ENCODE measurements around the gene SEC24A. TPM values are rescaled to one million over a fixed set of nuclear protein-coding genes. Genes with fewer than 3 reads are reported as not detected.
"Not testable (repeated sequence)": the region's sequence is repeated elsewhere in the genome, so short reads cannot be mapped to it uniquely, and the experiment has no call there.

The SEC24A gene
- 18.6 TPM for polyA plus RNA-seq (2013, experiment 1 of 2)
- 16.3 TPM for polyA plus RNA-seq (2013, experiment 2 of 2)

DNA sequence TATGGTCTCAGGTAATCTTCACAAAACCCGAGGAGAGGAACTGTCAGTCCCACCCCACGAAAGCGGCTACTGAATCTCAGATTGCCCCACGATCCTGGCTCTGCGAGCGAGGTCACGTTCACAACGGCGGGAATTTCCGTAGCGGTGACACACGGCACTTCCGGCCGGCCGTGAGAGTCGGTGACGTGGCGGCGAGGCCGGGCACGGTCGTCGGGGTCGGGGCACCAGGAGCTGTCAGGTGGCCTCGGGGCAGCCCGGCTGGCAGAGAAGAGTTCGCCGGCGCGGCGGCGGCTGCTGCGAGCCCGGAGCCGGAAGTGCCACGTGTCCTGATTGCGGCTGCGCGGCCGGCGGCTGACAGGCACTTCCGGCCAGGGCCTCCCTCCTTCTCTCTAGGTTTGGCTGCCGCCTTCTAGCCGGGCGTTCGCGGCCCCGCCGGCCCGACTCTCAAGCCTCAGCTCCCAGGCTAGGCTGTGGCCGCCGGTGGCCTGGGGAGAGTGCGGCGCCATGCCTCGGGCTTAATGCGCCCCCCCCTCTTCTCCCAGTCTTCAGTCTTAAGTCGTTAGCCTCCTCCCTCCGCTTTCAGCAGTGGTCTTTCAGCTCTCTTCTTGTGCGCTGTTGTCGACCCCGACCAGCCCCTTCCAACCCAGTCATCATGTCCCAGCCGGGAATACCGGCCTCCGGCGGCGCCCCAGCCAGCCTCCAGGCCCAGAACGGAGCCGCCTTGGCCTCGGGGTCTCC, at the start of gene SEC24A:
TSS of gene SEC24A (plus strand) at position 361 of the 738 bp plus-strand sequence. CDS start at position 653, 292 bp downstream.
- peak within 1 kb of the TSS; percentile 87 for H3K27ac ChIP-seq (ENCODE audit: low read depth, low read length)
- peaks cover 9% of the 10 kb centered on the region; the same call in 1 of the 2 replicates for H3K4me1 ChIP-seq (ENCODE audit: insufficient read depth, low read length)
- no peaks in the 10 kb centered on the region for H3K36me3 ChIP-seq (ENCODE audit: insufficient read depth, low read length)
- no peaks in the 10 kb centered on the region for H3K9me3 ChIP-seq (ENCODE audit: insufficient read depth, low read depth, low read length)
- H3K9ac ChIP-seq (ENCODE audit: low read depth, low read length) = peak within 1 kb of the TSS; percentile 85
- under 1% methylated on average over 69 of the region's 69 CpGs for WGBS
- peak within 1 kb of the TSS; percentile 67 for H3K4me3 ChIP-seq (ENCODE audit: low read length)
- H3K27me3 ChIP-seq (ENCODE audit: insufficient read depth, low read length) = no peaks in the 10 kb centered on the region

DNA sequence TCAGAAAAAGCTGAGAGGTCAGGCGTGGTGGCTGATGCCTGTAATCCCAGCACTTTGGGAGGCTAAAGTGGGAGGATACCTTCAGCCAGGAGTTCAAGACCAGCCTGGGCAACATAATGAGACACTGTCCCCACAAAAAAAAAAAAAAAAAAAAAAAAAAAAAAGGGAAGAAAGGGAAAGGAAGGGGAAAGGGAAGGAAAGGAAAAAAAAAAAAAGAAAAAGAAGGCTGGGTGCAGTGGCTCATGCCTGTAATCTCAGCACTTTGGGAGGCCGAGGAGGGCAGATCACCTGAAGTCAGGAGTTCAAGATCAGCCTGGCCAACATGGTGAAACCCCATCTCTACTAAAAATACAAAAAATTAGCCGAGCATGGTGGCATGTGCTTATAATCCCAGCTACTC, 48.8 kb upstream of the SEC24A start:
- not testable (repeated sequence) for H3K4me1 ChIP-seq (ENCODE audit: insufficient read depth, low read length); H3K27me3 ChIP-seq (ENCODE audit: insufficient read depth, low read length); H3K27ac ChIP-seq (ENCODE audit: low read depth, low read length); H3K4me3 ChIP-seq (ENCODE audit: low read length); H3K9ac ChIP-seq (ENCODE audit: low read depth, low read length); H3K9me3 ChIP-seq (ENCODE audit: insufficient read depth, low read depth, low read length)
- peaks cover 12% of the 10 kb centered on the region for H3K36me3 ChIP-seq (ENCODE audit: insufficient read depth, low read length)
- 96% methylated on average over 3 of the region's 3 CpGs for WGBS

- Histone ChIP-seq H3K9ac (ENCODE audit: low read depth, low read length) (no peak overlapping the region), H3K9me3 (ENCODE audit: insufficient read depth, low read depth, low read length) (no peaks in the 10 kb centered on the region), H3K4me1 (ENCODE audit: insufficient read depth, low read length) (0 out of 2 replicates have a peak, but pooled peaks cover 4% of the 10 kb centered on the region), H3K27ac (ENCODE audit: low read depth, low read length) (no peak overlapping the region), H3K27me3 (ENCODE audit: insufficient read depth, low read length) (no peaks in the 10 kb centered on the region), H3K4me3 (ENCODE audit: low read length) (no peak overlapping the region), H3K36me3 (ENCODE audit: insufficient read depth, low read length) (peaks cover 20% of the 10 kb centered on the region)
- WGBS = 96% methylated on average over 2 of the region's 3 CpGs
Observed at GRCh38 chr5:134600600-134600999, 48.0 kb upstream of the SEC24A start.

DNA sequence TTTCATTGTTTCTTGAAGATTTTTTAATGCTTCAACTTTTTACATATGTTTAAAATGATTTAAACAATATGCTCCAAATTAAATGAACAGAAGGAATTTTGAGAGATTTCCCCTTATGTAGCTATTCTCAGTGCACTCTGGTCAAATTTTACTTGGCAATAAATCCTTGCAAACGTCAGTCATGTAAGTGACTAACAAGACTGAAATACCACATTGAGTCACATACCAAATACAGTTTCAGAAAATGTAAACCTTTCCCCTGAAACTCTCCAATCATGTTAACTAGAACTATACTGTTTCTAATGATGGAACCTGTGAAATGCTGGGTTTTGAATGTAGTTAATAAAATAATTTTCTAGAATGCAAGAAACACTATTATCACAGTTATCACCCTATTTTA, 45.5 kb upstream of the SEC24A start:
- Histone ChIP-seq H3K4me3 (ENCODE audit: low read length) (no peak overlapping the region), H3K4me1 (ENCODE audit: insufficient read depth, low read length) (0 out of 2 replicates have a peak, but pooled peaks cover 1% of the 10 kb centered on the region), H3K27ac (ENCODE audit: low read depth, low read length) (no peak overlapping the region), H3K36me3 (ENCODE audit: insufficient read depth, low read length) (peaks cover 41% of the 10 kb centered on the region), H3K9me3 (ENCODE audit: insufficient read depth, low read depth, low read length) (no peaks in the 10 kb centered on the region), H3K27me3 (ENCODE audit: insufficient read depth, low read length) (no peaks in the 10 kb centered on the region), H3K9ac (ENCODE audit: low read depth, low read length) (no peak overlapping the region)
- 86% methylated on average over 1 of the region's 1 CpG for WGBS

DNA sequence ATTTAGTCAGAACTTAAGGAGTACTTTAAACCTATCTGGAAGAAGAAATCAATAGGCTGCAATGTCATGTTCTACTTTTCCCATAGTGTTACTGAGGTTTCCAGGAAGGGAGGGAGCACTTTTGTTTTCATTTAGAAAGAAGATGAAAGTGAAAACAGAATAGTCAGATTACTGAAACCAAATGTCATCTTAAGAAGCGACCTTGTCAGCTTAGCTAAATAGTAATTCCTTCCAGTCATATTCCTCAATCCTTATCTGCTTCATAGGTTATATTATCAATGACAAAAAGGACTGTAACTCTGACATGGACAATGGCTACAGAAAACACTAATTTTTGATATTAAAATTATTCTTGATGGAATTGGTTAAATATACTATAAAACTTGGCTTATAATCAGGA, 43.7 kb upstream of the SEC24A start:
- Histone ChIP-seq H3K27ac (ENCODE audit: low read depth, low read length) (no peak overlapping the region), H3K9ac (ENCODE audit: low read depth, low read length) (no peak overlapping the region), H3K36me3 (ENCODE audit: insufficient read depth, low read length) (peaks cover 59% of the 10 kb centered on the region), H3K4me3 (ENCODE audit: low read length) (no peak overlapping the region), H3K27me3 (ENCODE audit: insufficient read depth, low read length) (no peaks in the 10 kb centered on the region), H3K9me3 (ENCODE audit: insufficient read depth, low read depth, low read length) (no peaks in the 10 kb centered on the region), H3K4me1 (ENCODE audit: insufficient read depth, low read length) (no peaks in the 10 kb centered on the region)
- WGBS = 92% methylated on average over 1 of the region's 1 CpG

GRCh38 chr5:134606726-134607125, 41.9 kb upstream of the SEC24A start:
- H3K27me3 ChIP-seq (ENCODE audit: insufficient read depth, low read length) = no peaks in the 10 kb centered on the region
- H3K4me1 ChIP-seq (ENCODE audit: insufficient read depth, low read length) = no peaks in the 10 kb centered on the region
- WGBS = 93% methylated on average over 3 of the region's 5 CpGs
- no peak overlapping the region for H3K9ac ChIP-seq (ENCODE audit: low read depth, low read length)
- no peak overlapping the region for H3K27ac ChIP-seq (ENCODE audit: low read depth, low read length)
- peaks cover 71% of the 10 kb centered on the region for H3K36me3 ChIP-seq (ENCODE audit: insufficient read depth, low read length)
- H3K4me3 ChIP-seq (ENCODE audit: low read length) = no peak overlapping the region
- H3K9me3 ChIP-seq (ENCODE audit: insufficient read depth, low read depth, low read length) = no peaks in the 10 kb centered on the region

GRCh38 chr5:134608555-134608954, 40.0 kb upstream of the SEC24A start:
- H3K9ac ChIP-seq (ENCODE audit: low read depth, low read length) = no peak overlapping the region
- peaks cover 82% of the 10 kb centered on the region for H3K36me3 ChIP-seq (ENCODE audit: insufficient read depth, low read length)
- no peaks in the 10 kb centered on the region for H3K27me3 ChIP-seq (ENCODE audit: insufficient read depth, low read length)
- H3K4me3 ChIP-seq (ENCODE audit: low read length) = no peak overlapping the region
- H3K9me3 ChIP-seq (ENCODE audit: insufficient read depth, low read depth, low read length) = no peaks in the 10 kb centered on the region
- 91% methylated on average over 3 of the region's 3 CpGs for WGBS
- H3K4me1 ChIP-seq (ENCODE audit: insufficient read depth, low read length) = no peaks in the 10 kb centered on the region
- no peak overlapping the region for H3K27ac ChIP-seq (ENCODE audit: low read depth, low read length)

DNA sequence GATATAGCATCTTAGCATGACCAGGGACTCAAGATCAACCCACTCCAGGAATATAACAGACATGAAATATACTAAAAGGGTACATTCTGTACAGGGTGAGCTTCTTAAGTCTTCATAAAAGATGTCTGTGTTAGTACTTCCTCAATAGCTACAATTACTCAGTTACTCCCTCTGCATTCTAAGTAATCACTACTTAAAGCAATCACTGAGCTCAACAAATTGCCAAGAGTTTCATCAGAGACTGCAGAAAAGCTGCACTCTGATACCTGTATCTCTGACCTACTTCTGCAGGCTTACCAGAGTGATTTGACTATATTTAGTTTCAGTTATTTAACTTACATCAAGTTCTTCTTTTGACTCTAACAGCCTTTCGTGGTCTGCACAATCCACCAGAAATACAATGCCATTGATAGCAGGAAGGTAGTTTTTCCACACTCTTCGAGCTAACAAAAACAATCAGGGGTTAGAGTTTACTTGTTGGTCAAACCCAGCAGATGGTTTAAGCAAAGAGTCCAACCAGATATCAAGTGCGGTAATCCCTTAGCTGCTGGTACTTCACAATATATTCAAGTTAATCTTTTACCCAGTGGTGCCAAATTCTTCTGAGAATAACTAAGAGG, 39.2 kb upstream of the SEC24A start:
- Histone ChIP-seq H3K9ac (ENCODE audit: low read depth, low read length) (no peak overlapping the region), H3K36me3 (ENCODE audit: insufficient read depth, low read length) (peaks cover 77% of the 10 kb centered on the region), H3K4me3 (ENCODE audit: low read length) (no peak overlapping the region), H3K4me1 (ENCODE audit: insufficient read depth, low read length) (no peaks in the 10 kb centered on the region), H3K27me3 (ENCODE audit: insufficient read depth, low read length) (no peaks in the 10 kb centered on the region), H3K27ac (ENCODE audit: low read depth, low read length) (no peak overlapping the region), H3K9me3 (ENCODE audit: insufficient read depth, low read depth, low read length) (no peaks in the 10 kb centered on the region)
- 89% methylated on average over 3 of the region's 3 CpGs for whole genome bisulfite sequencing

DNA sequence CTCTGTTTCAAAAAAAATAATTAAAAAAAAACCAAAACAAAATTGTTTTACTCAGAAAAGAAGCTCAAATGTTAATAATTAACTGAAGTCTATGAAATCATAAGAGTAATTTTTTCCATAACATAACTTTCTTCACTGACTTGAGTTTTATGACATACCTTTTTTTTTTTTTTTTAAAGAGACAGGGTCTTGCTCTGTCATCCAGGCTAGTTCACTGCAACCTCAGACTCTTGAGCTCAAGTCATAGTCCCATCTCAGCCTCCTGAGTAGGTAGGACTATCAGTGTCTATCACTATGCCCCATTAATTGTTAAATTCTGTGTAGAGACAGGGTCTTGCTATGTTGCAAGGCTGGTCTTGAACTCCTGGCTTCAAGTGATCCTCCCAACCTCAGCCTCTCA, 37.9 kb upstream of the SEC24A start:
- no peaks in the 10 kb centered on the region for H3K27me3 ChIP-seq (ENCODE audit: insufficient read depth, low read length)
- H3K9me3 ChIP-seq (ENCODE audit: insufficient read depth, low read depth, low read length) = no peaks in the 10 kb centered on the region
- H3K27ac ChIP-seq (ENCODE audit: low read depth, low read length) = no peak overlapping the region
- H3K9ac ChIP-seq (ENCODE audit: low read depth, low read length) = no peak overlapping the region
- H3K4me1 ChIP-seq (ENCODE audit: insufficient read depth, low read length) = no peaks in the 10 kb centered on the region
- no peak overlapping the region for H3K4me3 ChIP-seq (ENCODE audit: low read length)
- H3K36me3 ChIP-seq (ENCODE audit: insufficient read depth, low read length) = peaks cover 68% of the 10 kb centered on the region

GRCh38 chr5:134611515-134611914, 37.1 kb upstream of the SEC24A start:
- Histone ChIP-seq H3K27ac (ENCODE audit: low read depth, low read length) (no peak overlapping the region), H3K36me3 (ENCODE audit: insufficient read depth, low read length) (peaks cover 60% of the 10 kb centered on the region), H3K9me3 (ENCODE audit: insufficient read depth, low read depth, low read length) (no peaks in the 10 kb centered on the region), H3K9ac (ENCODE audit: low read depth, low read length) (no peak overlapping the region), H3K4me1 (ENCODE audit: insufficient read depth, low read length) (no peaks in the 10 kb centered on the region), H3K4me3 (ENCODE audit: low read length) (no peak overlapping the region), H3K27me3 (ENCODE audit: insufficient read depth, low read length) (no peaks in the 10 kb centered on the region)
- WGBS = 92% methylated on average over 3 of the region's 4 CpGs

DNA sequence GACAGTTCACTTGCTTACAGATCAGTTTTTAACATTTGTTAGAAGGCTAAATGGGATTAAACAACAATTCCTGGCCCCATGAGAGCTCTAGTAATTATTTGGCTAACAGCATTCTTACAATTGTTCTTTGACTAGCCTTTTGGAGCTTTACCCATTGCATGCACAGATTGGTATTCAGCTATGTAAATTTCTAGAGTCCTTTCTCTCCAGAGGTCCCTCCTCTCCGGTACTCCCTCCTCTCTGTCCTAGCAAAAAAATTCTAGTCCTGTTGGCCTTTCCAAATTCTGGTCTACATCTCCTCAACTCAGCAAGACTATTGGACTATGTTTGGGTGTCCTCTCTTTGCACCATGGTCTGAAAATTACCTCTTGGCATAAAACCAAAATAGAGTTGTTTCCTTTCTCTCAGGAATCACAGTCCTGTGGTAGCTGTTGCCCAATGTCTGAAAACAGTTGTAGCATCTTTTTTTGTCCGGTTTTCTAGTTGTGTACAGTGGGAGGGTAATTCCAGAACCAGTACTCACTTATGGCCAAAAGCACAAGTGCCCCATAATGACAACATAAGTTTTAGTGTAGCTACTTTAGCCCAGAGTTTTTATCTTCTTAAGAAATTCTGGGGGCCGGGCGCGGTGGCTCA, 34.0 kb upstream of the SEC24A start:
- 94% methylated on average over 5 of the region's 5 CpGs for WGBS
- no peak overlapping the region for H3K4me3 ChIP-seq (ENCODE audit: low read length)
- H3K27me3 ChIP-seq (ENCODE audit: insufficient read depth, low read length) = no peaks in the 10 kb centered on the region
- 0 out of 2 replicates have a peak overlapping the region, but pooled peaks have one; percentile 6 for H3K27ac ChIP-seq (ENCODE audit: low read depth, low read length)
- no peak overlapping the region for H3K9ac ChIP-seq (ENCODE audit: low read depth, low read length)
- no peaks in the 10 kb centered on the region for H3K4me1 ChIP-seq (ENCODE audit: insufficient read depth, low read length)
- no peaks in the 10 kb centered on the region for H3K9me3 ChIP-seq (ENCODE audit: insufficient read depth, low read depth, low read length)
- H3K36me3 ChIP-seq (ENCODE audit: insufficient read depth, low read length) = peaks cover 49% of the 10 kb centered on the region

All from HUES64 (cell line).